Urothelium cell line (cell line): ENCODE data around the gene GCN1.

ENCODE experiments used
- DNase-seq: peaks from one replicate; pipeline ENCODE4 v3.0.0; 2011; ENCODE audit warnings: low spot score, mixed read lengths
- FAIRE-seq: peaks from 2 replicates; lab custom pipeline; 2011; peaks lifted over from hg19 to GRCh38; lab: Jason Lieb, UNC

GCN1 gene

DNA sequence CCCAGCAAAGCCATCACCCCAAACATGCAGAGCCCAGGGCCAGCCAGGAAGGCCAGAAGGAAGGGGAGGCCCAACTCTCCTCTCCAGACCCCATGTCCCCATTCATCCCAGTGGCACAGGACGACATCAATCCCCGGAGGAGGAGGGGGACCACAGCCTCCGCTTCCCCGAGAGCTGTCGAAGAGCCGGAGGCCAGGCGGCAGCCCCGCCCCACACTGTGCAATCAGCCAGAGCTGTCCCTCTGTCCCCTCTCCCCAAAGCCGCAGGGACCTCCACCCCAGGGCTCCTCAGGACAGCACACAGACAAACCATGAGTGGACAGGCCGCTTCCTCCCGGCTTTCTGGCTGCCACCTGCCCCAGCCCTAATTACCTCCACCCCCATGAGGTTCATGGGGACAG, 94.8 kb downstream of the GCN1 start:
- DNase-seq, result no peak
- no peak for FAIRE-seq

GRCh38 chr12:120098756-120099470, 95.6 kb downstream of the GCN1 start:
- FAIRE-seq (no peak), DNase-seq (no peak)

- FAIRE-seq, result no peak
Observed at GRCh38 chr12:120096671-120097202, 97.8 kb downstream of the GCN1 start.

DNA sequence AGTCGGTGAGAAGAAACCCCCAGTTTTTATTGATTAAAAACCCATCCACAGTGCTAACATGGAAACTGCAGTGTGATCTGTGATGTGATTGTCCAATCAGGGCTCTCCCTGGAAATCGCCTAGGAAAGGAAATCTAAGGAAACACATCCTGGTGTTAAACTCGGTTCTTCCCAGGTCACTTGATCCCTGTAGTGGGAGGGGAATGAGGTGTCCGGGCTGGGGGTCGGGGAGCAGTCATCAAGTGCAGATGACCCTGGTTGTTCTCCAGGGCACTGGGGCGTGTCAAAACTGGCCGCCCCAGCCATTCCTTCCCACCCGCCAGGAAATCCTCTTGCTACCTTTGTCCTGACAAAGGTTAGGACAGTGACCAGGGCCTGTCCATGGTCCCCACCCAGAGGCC, 98.8 kb downstream of the GCN1 start:
- DNase-seq (no peak), FAIRE-seq (no peak)

More at GRCh38 chr12:120096671-120097202, 97.8 kb downstream of the GCN1 start:
- DNase-seq, result no peak

GRCh38 chr12:120095331-120095730, 99.2 kb downstream of the GCN1 start:
- FAIRE-seq, result no peak
- DNase-seq, result no peak

DNA sequence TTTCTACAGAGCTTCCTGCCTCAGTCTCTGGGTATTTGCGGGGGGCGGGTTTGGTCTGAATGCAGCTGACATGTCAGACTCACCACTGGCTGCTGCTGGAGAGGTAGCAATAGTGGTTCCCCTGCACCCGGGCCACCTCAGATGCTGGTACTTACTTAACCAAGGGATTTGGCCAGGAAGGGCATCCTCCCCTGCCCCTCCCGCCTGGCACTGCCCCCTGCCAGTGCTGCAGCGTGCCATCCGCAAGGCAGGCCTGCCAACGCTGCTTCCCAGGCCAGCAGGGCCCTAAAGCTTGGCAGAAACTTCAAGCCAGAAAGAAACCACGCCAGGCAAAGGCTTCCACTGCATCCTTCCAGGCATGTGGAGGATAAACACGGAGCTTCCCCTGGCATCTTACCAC, 100.0 kb downstream of the GCN1 start:
- FAIRE-seq (no peak), DNase-seq (no peak)

DNA sequence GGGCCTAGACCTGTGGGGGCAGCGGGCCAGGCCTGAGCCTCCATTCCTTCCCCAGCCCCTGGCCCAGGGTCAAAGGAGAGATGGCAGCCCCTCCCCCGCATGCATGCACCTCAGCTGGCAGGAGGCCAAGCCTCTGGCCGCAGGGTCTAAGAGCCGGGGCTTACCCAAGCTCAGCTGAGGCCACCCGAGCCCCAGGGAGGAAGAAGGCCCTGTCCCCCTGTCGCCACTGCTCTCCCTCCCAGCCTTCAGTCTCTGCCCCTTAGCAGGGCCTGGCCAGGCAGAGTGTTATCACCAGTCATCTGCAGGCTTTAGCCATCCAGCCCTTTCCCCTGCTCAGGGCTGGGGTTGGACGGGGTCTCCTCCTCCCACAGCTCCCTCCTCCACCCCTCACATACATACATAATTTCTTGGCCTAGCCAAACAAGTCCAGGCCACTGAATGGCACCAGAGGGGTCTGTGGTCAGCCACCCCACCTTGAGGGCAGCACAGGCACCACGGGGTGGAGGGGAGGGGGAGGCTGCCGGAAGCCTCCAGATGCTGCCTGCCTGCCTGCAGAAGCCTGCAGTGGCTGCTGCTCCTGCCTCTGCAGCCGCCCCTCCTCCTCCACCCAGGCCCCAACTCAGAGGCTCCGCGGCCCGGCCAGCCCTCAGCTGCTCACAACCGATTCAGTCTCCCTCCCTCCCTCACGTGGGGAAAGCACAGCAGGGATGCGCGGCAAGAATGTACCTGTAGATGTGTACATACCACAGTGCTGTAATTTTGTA, 100.7 kb downstream of the GCN1 start:
- DNase-seq (no peak), FAIRE-seq (peak; percentile 70)

DNA sequence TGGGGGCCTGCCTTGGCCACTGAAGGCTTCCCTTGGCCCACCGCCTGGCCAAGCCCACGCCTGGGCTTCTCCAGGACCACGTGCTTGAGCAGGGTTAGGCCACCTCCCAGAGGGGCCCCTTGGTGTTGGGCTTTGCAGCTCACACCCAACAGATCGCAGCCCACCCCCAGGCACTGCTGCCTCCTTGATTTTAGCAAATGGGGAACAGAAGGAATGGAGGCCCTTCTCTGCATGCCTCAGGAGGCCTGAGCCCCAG, 101.3 kb downstream of the GCN1 start:
- FAIRE-seq, result no peak
- no peak for DNase-seq

DNA sequence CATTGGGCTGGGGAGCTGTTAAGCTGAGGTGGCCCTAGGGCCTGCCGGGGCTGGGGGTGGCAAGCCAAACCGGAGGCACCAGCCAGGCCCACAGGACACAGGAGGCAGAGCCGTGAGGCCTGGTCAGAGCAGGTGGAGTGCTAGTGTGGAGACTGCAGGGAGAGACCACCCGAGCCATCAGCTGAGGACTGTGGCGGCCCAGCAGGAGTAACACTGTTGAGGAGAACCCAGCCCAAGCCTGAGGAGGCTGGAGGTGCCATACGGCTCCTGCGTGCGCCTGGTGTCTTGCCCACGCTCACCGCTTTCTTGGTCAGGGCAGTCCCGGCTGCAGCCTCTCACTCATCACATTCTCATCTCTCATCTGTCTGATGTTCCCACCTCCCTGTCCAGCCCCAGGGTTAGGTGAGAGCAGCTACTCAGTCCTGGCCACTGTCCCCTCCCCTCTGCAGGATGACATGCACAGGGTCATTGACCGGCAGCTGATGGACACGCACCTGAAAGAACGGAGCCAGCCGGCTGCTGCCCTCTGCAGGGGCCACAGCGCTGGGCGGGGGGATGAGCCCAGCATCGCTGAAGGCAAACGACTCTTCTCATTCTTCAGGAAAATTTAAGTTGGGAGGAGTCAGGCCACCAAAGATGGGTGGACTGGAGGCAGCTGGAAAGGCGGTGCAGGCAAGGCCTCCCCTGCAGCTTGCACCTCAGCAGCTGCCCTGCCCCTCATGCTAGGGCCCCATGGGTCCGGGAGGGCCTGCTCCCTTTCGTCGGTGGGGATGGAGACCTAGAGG, 101.8 kb downstream of the GCN1 start:
- DNase-seq, result no peak
- no peak for FAIRE-seq

- no peak for DNase-seq
- FAIRE-seq, result no peak
Observed at GRCh38 chr12:120091371-120092090, 103.0 kb downstream of the GCN1 start.

GRCh38 chr12:120090626-120091295, 103.8 kb downstream of the GCN1 start:
- FAIRE-seq, result no peak

DNA sequence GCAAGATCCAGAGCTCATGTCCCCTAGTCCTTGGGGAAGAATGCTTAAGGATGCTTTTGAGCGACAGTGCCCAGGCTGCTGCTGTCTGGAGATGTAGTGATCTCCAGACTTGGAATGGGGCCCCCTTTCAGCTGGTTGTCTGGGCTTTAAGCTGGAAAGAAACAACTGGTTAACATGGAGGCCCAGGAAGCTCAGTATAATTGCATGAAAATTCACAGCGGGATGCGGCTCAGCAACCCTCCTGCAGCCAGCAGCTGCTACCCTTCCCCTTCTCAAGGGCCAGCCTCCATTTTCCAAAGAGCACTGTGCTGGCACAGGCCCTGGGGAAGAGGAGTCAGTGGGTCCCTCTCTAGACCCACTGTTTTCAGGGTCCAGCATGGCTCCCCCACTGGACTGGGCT, 104.3 kb downstream of the GCN1 start:
- no peak for FAIRE-seq
- no peak for DNase-seq

More at GRCh38 chr12:120090626-120091295, 103.8 kb downstream of the GCN1 start:
- no peak for DNase-seq

DNA sequence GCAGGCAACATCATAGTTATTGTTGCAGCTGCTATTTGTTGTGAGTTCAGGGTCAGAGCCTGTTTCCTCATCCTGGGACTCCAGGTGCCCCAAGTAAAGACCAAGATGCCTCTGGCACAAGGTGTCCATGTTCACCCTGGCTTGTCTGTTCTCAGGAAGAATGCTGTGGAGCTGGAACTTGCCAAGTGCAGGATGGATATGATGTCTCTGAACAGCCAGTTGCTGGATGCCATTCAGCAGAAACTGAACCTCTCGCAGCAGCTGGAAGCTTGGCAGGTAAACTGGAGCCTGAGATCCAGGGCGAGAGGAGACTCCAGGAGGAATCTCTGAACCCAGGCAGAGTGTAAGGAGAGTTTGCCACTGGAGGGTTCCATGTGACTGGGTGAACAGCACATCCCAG, 104.7 kb downstream of the GCN1 start:
- FAIRE-seq, result no peak

GRCh38 chr12:120089105-120089504, 105.4 kb downstream of the GCN1 start:
- DNase-seq (no peak), FAIRE-seq (no peak)

More for the DNA sequence above, 104.7 kb downstream of the GCN1 start:
- no peak for DNase-seq

DNA sequence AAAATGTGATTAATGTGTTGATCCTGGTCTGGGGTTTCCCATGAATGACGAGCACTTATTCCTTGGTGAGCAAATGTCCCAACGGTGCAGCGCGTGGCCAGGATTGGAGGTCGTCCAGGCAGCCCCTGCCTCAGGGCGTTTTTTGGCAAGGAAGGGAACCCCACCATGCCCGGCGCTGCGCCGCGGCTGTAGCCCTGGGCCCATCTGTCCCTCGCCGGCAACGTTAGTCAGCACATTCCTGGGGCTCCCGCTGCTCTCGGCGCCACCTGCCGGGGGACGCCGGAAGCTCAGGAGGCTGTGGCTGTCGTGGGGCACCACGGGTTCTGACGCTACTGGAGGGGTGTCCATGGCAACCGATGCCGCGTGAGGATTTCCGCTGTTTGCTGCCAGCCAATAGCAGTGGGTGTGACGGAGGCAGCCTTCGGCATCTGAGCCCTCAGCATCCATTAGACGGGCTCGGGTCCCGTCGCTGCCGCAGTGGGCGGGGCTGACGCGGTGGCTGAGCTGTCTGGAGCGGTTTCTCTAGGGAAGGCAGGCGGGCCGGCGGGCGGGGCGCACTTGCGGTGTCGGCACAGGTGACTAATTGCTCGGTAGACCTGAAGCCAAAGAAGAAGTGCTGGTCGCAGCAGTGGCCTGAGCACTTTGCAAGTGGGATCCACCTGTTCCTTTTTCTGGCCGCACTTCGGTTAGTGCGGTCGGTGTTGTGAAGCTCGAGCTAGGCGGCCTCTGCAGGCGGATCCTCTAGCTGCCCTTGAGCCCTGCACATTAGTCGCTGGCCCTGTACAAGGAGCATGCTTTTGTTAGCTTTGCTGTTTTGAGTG, 107.5 kb downstream of the GCN1 start:
- DNase-seq, result peak; percentile 99
- FAIRE-seq, result peak; percentile 91

GRCh38 chr12:120085920-120086645, 108.4 kb downstream of the GCN1 start:
- FAIRE-seq (no peak), DNase-seq (no peak)

GRCh38 chr12:120081641-120082040, 112.9 kb downstream of the GCN1 start:
- FAIRE-seq, result no peak
- no peak for DNase-seq

DNA sequence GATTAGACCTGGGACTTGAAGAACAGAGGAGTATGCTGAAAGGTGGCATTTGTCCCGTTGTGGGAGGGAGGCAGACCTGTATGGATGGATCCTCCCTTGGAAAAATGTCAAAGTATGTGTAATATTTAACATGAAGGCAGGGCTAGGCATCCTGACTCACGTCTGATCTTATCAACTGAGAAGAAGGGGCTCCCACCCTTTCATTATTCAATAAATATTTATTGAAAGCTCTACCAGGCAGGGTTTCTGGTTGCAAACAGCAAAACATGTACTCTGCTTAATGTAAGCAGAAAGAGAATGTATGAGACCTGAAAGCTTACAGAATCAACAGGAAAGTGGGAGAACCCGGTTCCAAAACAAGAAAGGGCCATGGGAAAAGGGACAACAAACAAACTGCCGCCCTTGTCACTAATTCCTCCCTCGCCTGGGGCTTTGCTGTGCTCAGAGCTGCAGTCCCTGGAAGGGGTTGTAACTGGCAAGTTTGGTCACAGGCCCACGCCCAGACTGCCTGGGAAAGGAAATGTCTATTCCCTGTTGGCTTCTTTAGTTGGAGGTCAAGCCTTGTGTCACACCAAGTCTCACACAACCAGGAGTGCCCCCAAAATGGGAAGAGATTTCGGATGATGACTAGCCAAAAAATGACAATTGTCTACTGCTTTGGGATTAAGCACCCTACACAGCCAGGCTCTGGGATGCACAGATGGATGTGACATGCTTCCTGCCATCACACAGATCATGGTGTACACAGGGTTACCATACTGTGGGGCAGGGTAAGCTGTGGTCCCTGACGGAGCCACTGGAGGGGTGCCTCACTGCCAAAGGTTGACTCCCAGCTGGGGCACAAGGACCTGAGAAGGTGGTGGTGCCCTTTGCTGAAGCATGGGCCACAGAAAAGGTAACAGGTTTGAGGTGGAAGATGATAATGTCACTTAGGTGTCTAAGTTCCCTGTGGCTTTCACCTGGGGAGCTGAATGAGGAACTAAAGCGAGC, 114.8 kb downstream of the GCN1 start:
- DNase-seq (no peak), FAIRE-seq (no peak)
